HG02623 (cell line): ENCODE measurements around the gene NPAS3.

ENCODE experiments used
- ATAC-seq: cut with Tn5 transposase; IDR thresholded peaks from one replicate; pipeline ENCODE4 v1.9.1; 2021; ENCODE audit warnings: moderate library complexity; ENCODE audit not compliant: unreplicated experiment

NPAS3 gene

GRCh38 chr14:33808187-33808586 lies 869.5 kb downstream of the NPAS3 start:
- ATAC-seq = no peak

GRCh38 chr14:33809396-33809981 lies 870.8 kb downstream of the NPAS3 start:
- no peak for ATAC-seq

- no peak for ATAC-seq
Measured at GRCh38 chr14:33810308-33810707, 871.6 kb downstream of the NPAS3 start.

GRCh38 chr14:33811721-33812120 lies 873.0 kb downstream of the NPAS3 start:
- ATAC-seq = no peak

DNA sequence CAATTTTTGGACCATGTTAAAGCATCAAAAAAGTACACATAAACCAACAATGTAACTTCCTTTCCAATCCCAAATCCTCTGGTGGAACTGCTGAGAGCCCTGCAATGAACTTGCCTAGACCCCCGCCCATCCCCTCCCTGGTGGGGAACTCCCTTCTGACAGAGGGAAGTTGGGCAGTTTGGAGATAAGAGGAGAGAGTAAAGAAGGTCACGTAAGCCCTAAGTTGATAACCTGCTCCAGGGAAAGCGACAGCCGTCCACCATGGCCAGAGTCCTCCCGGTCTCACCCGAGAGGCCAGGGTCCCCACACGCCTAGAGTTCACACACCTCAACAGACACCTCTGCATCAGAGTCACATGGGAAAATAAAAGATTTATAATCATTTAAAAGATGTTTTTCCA lies 873.5 kb downstream of the NPAS3 start:
- no peak for ATAC-seq

DNA sequence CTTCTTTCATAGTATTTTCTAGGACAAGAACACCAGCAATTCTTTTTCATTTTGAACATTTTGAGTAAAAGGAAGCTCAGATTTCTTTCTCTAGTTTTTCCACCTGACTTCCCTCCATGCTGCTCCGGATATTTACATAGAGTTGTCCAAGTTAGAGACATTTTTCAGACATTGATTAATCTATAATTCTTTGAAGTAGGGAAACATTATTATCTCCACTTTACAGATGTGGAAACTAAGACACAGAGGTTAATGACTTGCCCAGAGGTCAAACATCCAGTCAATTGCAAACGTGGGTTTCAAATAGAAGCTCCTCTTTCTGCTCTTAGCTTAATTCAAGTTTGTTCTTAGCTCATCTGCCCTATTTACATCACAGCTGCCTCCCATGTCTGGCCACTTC lies 873.9 kb downstream of the NPAS3 start:
- no peak for ATAC-seq

DNA sequence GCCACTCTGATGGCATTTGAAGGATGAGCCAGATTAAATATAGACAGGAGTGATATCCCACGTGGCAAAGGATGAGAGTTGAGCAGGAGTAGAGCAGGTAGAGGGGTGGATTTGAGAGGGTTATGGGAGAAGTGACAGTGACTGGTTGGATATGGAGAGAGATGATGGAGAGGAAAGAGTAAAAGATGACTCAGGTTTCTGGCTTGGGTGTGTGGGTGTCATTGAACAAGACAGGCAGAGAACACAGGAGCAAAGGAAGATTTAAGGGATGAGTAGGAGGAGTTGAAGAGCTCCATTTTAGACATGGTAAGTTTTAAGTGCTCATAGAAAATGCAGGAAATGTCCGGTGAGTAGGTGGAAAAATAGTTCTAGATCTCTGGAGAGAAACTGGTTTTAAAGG lies 875.3 kb downstream of the NPAS3 start:
- no peak for ATAC-seq

DNA sequence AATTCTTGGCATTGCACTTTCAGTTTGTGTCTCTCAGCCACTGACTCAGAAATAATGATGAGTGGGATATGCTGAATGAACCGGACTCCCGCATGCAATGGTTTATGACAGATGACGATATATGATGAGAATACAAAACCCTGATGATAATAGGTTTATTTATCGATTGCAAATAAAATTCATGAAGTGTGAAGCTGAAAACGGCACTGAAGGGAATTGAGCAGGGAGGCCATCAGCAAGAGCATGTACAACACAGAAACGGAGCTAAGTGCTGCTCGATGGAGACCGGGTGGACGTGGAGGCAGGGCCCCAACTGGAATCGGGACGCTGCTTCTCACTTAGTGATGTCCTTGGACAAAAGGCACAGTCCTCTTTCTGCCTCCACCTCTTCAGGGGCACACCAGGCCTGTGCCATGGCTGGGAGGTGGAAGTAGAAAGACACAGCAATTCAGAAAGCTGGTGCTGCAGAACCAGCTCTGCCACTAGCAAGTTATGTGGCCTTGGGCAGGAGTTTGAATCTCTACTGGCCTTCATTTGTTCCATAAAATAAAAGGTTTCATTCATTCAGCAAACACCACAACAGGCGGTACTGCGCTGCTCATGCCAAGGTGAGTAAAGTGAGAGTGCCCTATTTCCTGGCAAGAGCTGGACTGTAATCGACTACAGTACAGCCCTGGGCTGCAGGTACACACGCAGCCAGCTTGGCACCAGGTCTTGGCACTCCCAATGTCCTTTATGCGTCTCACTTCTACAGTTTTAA lies 895.2 kb downstream of the NPAS3 start:
- ATAC-seq = no peak

- no peak for ATAC-seq
Measured at GRCh38 chr14:33834466-33835260, 896.0 kb downstream of the NPAS3 start.

GRCh38 chr14:33835261-33835655 lies 896.6 kb downstream of the NPAS3 start:
- ATAC-seq = no peak

DNA sequence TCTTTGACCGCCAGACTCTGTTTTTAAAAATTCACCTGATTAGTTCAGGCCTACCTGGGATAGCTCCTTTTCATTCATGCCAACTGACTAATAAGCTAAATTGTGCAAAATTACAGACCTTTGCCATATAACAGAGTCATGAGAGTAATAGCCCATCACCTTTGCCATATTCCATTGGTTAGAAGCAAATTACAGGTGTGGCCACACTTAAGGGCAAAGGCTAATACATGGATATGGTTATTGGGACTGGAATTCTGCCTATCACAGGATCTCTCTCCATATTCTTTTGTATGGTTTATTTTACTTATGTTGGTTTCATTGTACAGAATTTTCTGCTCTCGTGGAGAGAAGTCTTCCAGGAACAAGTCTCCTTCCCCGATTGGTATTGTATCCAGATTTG lies 897.0 kb downstream of the NPAS3 start:
- no peak for ATAC-seq

DNA sequence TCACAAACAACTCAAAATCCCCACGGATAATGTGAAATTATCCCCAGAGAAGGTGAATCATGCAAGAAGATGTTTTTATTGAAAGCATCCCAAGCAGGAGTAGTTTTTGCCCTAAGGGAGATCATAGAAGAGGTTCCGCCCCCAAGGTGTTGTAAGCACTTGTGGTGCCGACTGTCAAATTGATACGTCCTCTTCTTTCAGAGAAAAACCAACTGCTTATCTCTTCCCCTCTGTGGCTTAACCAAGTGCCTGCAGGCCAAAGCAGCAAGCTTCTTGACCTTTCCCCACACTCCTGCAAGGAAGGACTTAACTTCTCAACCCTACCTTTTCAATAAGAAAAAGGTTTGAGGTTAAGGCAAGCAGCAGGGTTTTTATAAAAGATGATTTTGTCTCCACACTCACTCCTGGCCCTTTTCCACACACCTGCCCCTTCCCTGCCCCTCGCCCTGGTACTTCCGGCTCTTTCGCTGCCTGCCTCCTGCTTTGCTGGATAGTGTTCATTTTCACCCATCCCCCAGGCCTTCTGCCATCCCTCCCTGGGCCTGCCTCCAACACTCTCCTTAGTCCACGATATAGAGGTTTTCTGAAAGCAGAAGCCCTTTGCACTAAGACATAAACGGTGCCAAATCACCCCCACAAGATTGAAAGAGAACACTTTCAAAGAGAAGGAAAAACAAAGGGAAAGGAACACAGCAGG lies 897.7 kb downstream of the NPAS3 start:
- no peak for ATAC-seq

- no peak for ATAC-seq
Measured at GRCh38 chr14:33836900-33837577, 898.4 kb downstream of the NPAS3 start.

- no peak for ATAC-seq
Measured at GRCh38 chr14:33837943-33838683, 899.4 kb downstream of the NPAS3 start.

- no peak for ATAC-seq
Measured at GRCh38 chr14:33839193-33840076, 900.8 kb downstream of the NPAS3 start.

GRCh38 chr14:33840797-33841196 lies 902.1 kb downstream of the NPAS3 start:
- no peak for ATAC-seq

DNA sequence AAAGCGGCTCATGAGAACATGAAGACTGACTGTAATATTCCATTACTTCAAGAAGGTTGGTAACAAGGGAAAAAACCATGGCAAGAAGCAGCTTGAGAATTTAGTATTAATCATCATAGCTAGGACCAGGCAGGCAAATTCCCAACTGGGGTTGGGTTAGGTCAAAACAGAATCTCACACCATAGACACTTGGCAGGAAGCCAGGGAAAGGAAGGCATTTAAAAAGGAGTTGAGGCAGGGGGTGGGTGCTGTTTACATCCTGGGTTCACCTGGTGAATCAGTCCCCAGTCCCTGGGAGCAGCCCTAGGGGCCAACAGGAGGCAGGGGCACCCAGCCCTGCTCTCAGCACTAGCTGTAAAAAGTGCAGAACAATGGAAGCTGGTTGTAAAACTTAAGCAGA lies 903.6 kb downstream of the NPAS3 start:
- ATAC-seq = no peak

DNA sequence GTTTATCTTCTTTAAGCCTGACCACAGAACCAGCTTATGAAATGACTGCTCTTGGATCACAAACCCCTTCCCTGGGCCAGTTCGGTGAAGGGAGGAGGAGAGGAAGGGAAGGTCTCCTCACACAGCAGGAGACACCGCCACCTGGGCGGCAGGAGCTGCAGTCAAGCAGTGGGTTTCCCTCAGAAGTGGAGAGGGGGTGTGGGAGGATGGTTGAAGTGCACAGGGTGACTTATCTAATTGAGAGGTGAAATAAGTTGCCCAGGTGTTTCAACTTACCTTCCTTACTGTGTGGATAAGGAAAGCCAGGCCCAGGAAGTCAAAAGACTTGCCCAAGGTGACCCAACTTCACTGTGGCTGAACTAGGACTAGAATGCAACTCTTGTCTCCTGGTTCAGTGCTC lies 905.4 kb downstream of the NPAS3 start:
- no peak for ATAC-seq
